Measurements from ENCODE around the gene SLC44A1.

Gene SLC44A1

DNA sequence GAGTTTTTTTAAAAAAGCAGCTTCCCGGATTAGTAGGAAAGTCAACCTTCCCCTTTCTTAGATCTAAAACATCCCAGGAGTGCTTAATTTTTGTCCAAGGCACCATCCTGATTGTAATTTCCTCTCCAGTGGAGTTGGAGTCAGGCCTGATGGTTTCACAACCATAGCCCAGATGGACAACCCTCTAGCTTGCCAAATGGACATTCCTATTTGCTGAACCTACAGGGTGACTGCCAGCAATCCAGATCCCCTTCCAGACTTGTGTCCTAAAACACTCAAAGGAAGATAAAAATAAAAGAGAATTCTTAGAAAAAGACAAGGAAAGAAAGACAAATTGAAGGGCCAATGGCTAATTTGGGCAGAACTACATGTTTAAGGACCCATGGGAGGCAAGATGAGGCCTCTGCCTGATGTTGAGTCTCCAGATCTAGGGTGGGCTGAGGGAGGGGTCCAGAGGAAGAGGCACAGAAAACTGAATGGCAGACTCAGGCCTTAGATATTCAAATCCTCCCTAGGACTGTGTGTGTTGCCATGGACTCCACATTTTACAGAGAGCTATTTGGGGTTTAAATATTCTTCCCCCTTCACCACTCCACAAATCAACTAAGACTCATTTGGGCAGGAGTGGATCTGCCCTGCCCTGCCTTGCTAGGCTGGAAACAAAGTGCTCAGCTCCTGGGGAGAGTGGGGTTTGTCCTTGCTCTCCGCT lies 38.5 kb upstream of the SLC44A1 start:
- no peak for DNase-seq (ENCODE audit: extremely low spot score)
- ChIA-PET POLR2A (no interaction called here), CTCF (no interaction called here)
- TF ChIP-seq BHLHE40 (IDR thresholded peaks at IDR 0.05; ENCODE audit: borderline replicate concordance): no peak
- no peak for TF ChIP-seq SUZ12 (IDR thresholded peaks at IDR 0.05)
- TF ChIP-seq LEF1 (IDR thresholded peaks at IDR 0.05; ENCODE audit: borderline replicate concordance): no peak
- TF ChIP-seq SP1 (IDR thresholded peaks at IDR 0.05): no peak
- TF ChIP-seq NFRKB (IDR thresholded peaks at IDR 0.05): no peak
- TF ChIP-seq L3MBTL2 (conservative IDR thresholded peaks at IDR 0.05): no peak
- TF ChIP-seq ARNT (IDR thresholded peaks at IDR 0.05): no peak
- TF ChIP-seq ZNF384 (IDR thresholded peaks at IDR 0.05): no peak
- no peak for TF ChIP-seq TARDBP (IDR thresholded peaks at IDR 0.05)
- no peak for TF ChIP-seq FOXK2 (IDR thresholded peaks at IDR 0.05)
- TF ChIP-seq PKNOX1 (IDR thresholded peaks at IDR 0.05): no peak
- no peak for TF ChIP-seq CTBP1 (IDR thresholded peaks at IDR 0.05; ENCODE audit: borderline replicate concordance)
- TF ChIP-seq FOXA1 (IDR thresholded peaks at IDR 0.05): no peak
- TF ChIP-seq ELF4 (IDR thresholded peaks at IDR 0.05): no peak
- TF ChIP-seq FOXM1 (IDR thresholded peaks at IDR 0.05; ENCODE audit: borderline replicate concordance): no peak
- TF ChIP-seq HDGF (IDR thresholded peaks at IDR 0.05; ENCODE audit: borderline replicate concordance): no peak

DNA sequence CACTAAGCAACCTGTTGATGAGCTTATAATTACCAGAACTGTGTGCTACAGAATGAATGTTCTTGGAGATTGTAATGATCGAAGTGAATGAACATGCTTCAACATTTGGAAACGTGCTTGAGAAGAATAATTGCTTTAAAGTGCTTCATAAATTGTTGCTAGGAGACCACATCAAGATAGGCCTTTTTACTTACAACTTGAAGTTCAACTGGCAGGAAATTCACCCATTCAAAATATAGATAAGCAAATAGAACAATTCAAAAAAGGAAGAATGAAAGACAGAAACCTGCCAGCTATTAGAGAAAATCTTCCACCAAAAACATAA lies 38.0 kb upstream of the SLC44A1 start:
- ChIA-PET CTCF (no interaction called here), POLR2A (no interaction called here)
- no peak for DNase-seq (ENCODE audit: extremely low spot score)
- TF ChIP-seq NFRKB (IDR thresholded peaks at IDR 0.05) (no peak), BHLHE40 (IDR thresholded peaks at IDR 0.05; ENCODE audit: borderline replicate concordance) (no peak), L3MBTL2 (conservative IDR thresholded peaks at IDR 0.05) (no peak), PKNOX1 (IDR thresholded peaks at IDR 0.05) (no peak), FOXA1 (IDR thresholded peaks at IDR 0.05) (no peak)

GRCh38 chr9:105206821-105207699 lies 37.4 kb upstream of the SLC44A1 start:
- TF ChIP-seq FOXA1 (IDR thresholded peaks at IDR 0.05) (no peak), CTBP1 (IDR thresholded peaks at IDR 0.05; ENCODE audit: borderline replicate concordance) (no peak), SUZ12 (IDR thresholded peaks at IDR 0.05) (no peak), TARDBP (IDR thresholded peaks at IDR 0.05) (no peak), ARNT (IDR thresholded peaks at IDR 0.05) (no peak), FOXK2 (IDR thresholded peaks at IDR 0.05) (no peak), PKNOX1 (IDR thresholded peaks at IDR 0.05) (no peak), ELF4 (IDR thresholded peaks at IDR 0.05) (no peak), ZNF384 (IDR thresholded peaks at IDR 0.05) (no peak), FOXM1 (IDR thresholded peaks at IDR 0.05; ENCODE audit: borderline replicate concordance) (no peak), HDGF (IDR thresholded peaks at IDR 0.05; ENCODE audit: borderline replicate concordance) (no peak), L3MBTL2 (conservative IDR thresholded peaks at IDR 0.05) (no peak), SP1 (IDR thresholded peaks at IDR 0.05) (no peak), LEF1 (IDR thresholded peaks at IDR 0.05; ENCODE audit: borderline replicate concordance) (no peak)
- CTCF ChIA-PET: no interaction called here
- POLR2A ChIA-PET: no interaction called here
- no peak for DNase-seq (ENCODE audit: extremely low spot score)

DNA sequence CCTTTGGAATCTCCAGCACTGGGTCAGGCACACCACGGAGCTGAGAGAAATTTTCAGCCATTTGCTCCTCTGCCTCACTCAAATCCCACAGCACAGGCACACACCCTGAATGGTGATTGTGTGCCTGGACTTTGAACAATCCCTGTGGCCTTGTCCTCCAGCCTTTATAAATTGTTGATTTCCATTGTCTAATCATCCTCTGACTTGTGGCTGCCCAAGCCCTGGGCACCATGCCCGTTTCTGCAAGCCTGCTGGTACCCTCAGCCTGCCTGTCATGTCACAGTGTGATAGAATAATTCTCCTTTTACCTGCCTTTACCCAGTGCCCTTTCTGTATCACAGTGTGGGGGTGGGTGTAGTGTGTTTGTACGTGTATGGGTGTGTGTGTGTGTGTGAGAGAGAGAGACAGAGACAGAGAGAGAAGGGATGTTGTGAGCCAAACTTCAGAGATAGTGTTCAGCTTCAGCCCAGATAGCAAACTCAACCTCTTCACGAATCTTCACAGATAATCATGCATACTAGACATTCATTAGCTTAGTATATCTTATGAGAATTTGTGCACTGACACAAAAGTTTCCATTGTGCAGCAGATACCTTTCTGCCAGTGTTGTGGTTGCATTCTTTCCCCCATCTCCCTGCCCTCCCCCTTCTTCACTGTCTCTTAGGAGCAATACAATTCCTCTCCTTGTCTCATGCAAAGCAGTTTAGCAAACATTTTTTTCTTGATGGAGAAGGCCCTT lies 27.8 kb upstream of the SLC44A1 start:
- no peak for TF ChIP-seq ARNT (IDR thresholded peaks at IDR 0.05)
- TF ChIP-seq FOXK2 (IDR thresholded peaks at IDR 0.05): no peak
- TF ChIP-seq BHLHE40 (IDR thresholded peaks at IDR 0.05; ENCODE audit: borderline replicate concordance): no peak
- TF ChIP-seq FOXA1 (IDR thresholded peaks at IDR 0.05): no peak
- TF ChIP-seq FOXM1 (IDR thresholded peaks at IDR 0.05; ENCODE audit: borderline replicate concordance): no peak
- TF ChIP-seq HDGF (IDR thresholded peaks at IDR 0.05; ENCODE audit: borderline replicate concordance): no peak
- TF ChIP-seq NFRKB (IDR thresholded peaks at IDR 0.05): no peak
- TF ChIP-seq PKNOX1 (IDR thresholded peaks at IDR 0.05): no peak
- no peak for TF ChIP-seq TARDBP (IDR thresholded peaks at IDR 0.05)
- TF ChIP-seq CTBP1 (IDR thresholded peaks at IDR 0.05; ENCODE audit: borderline replicate concordance): no peak
- ChIA-PET CTCF (no interaction called here), POLR2A (interaction anchor here (0.6 to 0.9 kb wide), 2 partner anchors 28 to 247 kb away, joined by 4 to 5 read pairs; partner anchors contain the start of gene SLC44A1)
- DNase-seq (ENCODE audit: extremely low spot score): no peak

GRCh38 chr9:105218673-105219072 lies 25.8 kb upstream of the SLC44A1 start:
- no peak for DNase-seq (ENCODE audit: extremely low spot score)
- CTCF ChIA-PET: no interaction called here
- TF ChIP-seq L3MBTL2 (conservative IDR thresholded peaks at IDR 0.05): no peak
- TF ChIP-seq FOXM1 (IDR thresholded peaks at IDR 0.05; ENCODE audit: borderline replicate concordance): no peak
- no peak for TF ChIP-seq BHLHE40 (IDR thresholded peaks at IDR 0.05; ENCODE audit: borderline replicate concordance)
- no peak for TF ChIP-seq SUZ12 (IDR thresholded peaks at IDR 0.05)
- no peak for TF ChIP-seq CTBP1 (IDR thresholded peaks at IDR 0.05; ENCODE audit: borderline replicate concordance)
- TF ChIP-seq FOXA1 (IDR thresholded peaks at IDR 0.05): no peak
- TF ChIP-seq TARDBP (IDR thresholded peaks at IDR 0.05): no peak
- TF ChIP-seq ARNT (IDR thresholded peaks at IDR 0.05): no peak
- POLR2A ChIA-PET: no interaction called here
